ENCODE data around the gene LSP1.

DNA sequence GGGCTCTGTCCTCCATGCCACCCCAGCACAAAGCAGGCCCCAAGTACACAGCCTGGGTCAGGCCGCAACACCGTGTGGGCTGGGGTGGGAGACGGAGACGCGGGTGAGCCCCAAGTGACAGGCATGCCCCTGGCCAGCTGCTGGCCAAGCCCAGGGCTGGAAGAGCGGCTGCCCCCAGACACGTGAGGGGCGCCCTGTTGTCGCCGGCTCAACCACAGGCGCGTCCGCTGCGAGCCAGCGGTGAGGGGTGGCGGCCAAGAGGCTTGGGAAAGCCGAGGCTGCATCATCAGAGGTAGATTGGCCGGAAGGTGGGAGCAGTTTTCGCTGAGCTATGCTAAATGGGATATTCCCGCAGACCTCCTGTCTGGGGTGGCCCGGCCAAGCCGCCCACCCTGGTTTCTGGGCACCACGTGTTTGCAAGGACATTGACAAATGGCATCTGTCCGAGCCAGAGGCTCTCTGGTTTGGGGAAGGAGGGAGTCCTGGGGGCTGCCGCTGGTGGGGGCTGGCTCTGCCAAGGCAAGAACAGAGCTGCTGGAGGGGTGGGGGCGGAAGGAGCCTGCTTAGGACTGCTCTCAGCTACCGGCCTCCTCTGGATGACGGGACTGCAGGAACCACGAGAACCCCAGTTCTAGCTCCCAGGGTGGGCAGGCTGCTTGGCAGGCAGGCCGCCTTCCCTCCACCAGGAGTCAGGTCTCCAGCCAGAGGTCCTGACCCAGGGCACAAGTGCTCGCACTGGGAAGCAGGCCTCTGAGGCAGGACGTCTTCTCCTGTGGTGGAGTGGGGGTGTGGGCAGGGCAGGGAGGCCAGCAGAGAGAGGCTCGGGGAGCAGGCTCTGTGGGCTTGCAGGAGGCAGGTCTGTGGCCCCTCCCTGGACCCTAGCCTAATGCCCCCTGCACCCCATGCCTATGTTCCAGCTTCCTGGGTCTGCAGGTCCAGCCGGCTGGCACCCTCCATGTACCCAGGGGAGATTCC lies 38.3 kb downstream of the LSP1 start:
- TF ChIP-seq, protein P1, sequence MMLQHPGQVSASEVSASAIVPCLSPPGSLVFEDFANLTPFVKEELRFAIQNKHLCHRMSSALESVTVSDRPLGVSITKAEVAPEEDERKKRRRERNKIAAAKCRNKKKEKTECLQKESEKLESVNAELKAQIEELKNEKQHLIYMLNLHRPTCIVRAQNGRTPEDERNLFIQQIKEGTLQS (IDR thresholded peaks at IDR 0.05) = no peak
- TF ChIP-seq, protein P2, sequence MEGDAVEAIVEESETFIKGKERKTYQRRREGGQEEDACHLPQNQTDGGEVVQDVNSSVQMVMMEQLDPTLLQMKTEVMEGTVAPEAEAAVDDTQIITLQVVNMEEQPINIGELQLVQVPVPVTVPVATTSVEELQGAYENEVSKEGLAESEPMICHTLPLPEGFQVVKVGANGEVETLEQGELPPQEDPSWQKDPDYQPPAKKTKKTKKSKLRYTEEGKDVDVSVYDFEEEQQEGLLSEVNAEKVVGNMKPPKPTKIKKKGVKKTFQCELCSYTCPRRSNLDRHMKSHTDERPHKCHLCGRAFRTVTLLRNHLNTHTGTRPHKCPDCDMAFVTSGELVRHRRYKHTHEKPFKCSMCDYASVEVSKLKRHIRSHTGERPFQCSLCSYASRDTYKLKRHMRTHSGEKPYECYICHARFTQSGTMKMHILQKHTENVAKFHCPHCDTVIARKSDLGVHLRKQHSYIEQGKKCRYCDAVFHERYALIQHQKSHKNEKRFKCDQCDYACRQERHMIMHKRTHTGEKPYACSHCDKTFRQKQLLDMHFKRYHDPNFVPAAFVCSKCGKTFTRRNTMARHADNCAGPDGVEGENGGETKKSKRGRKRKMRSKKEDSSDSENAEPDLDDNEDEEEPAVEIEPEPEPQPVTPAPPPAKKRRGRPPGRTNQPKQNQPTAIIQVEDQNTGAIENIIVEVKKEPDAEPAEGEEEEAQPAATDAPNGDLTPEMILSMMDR (IDR thresholded peaks at IDR 0.05; ENCODE audit: low read depth, low read length, missing input control) = no peak
- no peak for TF ChIP-seq YY1 (IDR thresholded peaks at IDR 0.05)
- TF ChIP-seq GABPA (IDR thresholded peaks at IDR 0.05 in 1 of 2, conservative IDR thresholded peaks at IDR 0.05 in 1 of 2) = no peak
- TF ChIP-seq JUND (IDR thresholded peaks at IDR 0.05) = no peak
- no peak for TF ChIP-seq TAF1 (conservative IDR thresholded peaks at IDR 0.05)
- no peak for TF ChIP-seq RAD21 (IDR thresholded peaks at IDR 0.05)
- TF ChIP-seq, protein P3, sequence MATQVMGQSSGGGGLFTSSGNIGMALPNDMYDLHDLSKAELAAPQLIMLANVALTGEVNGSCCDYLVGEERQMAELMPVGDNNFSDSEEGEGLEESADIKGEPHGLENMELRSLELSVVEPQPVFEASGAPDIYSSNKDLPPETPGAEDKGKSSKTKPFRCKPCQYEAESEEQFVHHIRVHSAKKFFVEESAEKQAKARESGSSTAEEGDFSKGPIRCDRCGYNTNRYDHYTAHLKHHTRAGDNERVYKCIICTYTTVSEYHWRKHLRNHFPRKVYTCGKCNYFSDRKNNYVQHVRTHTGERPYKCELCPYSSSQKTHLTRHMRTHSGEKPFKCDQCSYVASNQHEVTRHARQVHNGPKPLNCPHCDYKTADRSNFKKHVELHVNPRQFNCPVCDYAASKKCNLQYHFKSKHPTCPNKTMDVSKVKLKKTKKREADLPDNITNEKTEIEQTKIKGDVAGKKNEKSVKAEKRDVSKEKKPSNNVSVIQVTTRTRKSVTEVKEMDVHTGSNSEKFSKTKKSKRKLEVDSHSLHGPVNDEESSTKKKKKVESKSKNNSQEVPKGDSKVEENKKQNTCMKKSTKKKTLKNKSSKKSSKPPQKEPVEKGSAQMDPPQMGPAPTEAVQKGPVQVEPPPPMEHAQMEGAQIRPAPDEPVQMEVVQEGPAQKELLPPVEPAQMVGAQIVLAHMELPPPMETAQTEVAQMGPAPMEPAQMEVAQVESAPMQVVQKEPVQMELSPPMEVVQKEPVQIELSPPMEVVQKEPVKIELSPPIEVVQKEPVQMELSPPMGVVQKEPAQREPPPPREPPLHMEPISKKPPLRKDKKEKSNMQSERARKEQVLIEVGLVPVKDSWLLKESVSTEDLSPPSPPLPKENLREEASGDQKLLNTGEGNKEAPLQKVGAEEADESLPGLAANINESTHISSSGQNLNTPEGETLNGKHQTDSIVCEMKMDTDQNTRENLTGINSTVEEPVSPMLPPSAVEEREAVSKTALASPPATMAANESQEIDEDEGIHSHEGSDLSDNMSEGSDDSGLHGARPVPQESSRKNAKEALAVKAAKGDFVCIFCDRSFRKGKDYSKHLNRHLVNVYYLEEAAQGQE (IDR thresholded peaks at IDR 0.05) = no peak

Measured in liver (tissue), 3 donors.